Stimulated activated CD8-positive, alpha-beta memory T cell treated with anti-CD3 and anti-CD28 coated beads, Interleukin-12 subunit alpha, Interleukin-12 subunit beta, amount 100 ng/mL, for 24 hours (primary cell): Measurements from ENCODE around the gene CHST11.

Experiments used
- DNase-seq: peaks from one replicate; pipeline ENCODE4 v3.0.0-alpha.2; 2020; ENCODE audit errors: extremely low read depth

CHST11 gene

GRCh38 chr12:104764225-104765091, 307.7 kb downstream of the CHST11 start:
- DNase-seq: no peak

- DNase-seq: no peak
These were observed 310.5 kb downstream of the CHST11 start for GRCh38 chr12:104767261-104767660.

GRCh38 chr12:104768033-104768432, 311.3 kb downstream of the CHST11 start:
- no peak for DNase-seq

GRCh38 chr12:104769144-104769561, 312.4 kb downstream of the CHST11 start:
- no peak for DNase-seq

- DNase-seq: no peak
These were observed 315.6 kb downstream of the CHST11 start for GRCh38 chr12:104772336-104772735.

- DNase-seq: no peak
These were observed 319.0 kb downstream of the CHST11 start for GRCh38 chr12:104775731-104776231.

GRCh38 chr12:104779134-104779533, 322.4 kb downstream of the CHST11 start:
- DNase-seq: no peak

GRCh38 chr12:104782296-104782695, 325.5 kb downstream of the CHST11 start:
- DNase-seq: no peak

GRCh38 chr12:104784592-104784991, 327.8 kb downstream of the CHST11 start:
- no peak for DNase-seq

- no peak for DNase-seq
These were observed 329.1 kb downstream of the CHST11 start for GRCh38 chr12:104785886-104786285.

GRCh38 chr12:104786352-104786751, 329.6 kb downstream of the CHST11 start:
- no peak for DNase-seq

GRCh38 chr12:104788840-104789271, 332.1 kb downstream of the CHST11 start:
- no peak for DNase-seq

GRCh38 chr12:104790296-104791125, 333.8 kb downstream of the CHST11 start:
- peak; percentile 9 for DNase-seq

GRCh38 chr12:104792570-104792969, 335.8 kb downstream of the CHST11 start:
- DNase-seq: no peak

- no peak for DNase-seq
These were observed 336.5 kb downstream of the CHST11 start for GRCh38 chr12:104793285-104793684.

GRCh38 chr12:104793968-104794367, 337.2 kb downstream of the CHST11 start:
- DNase-seq: no peak

- no peak for DNase-seq
These were observed 339.7 kb downstream of the CHST11 start for GRCh38 chr12:104796475-104796862.

- DNase-seq: no peak
These were observed 342.7 kb downstream of the CHST11 start for GRCh38 chr12:104799458-104799857.

GRCh38 chr12:104801005-104801404, 344.3 kb downstream of the CHST11 start:
- no peak for DNase-seq

- no peak for DNase-seq
These were observed 344.7 kb downstream of the CHST11 start for GRCh38 chr12:104801427-104801826.

- no peak for DNase-seq
These were observed 345.5 kb downstream of the CHST11 start for GRCh38 chr12:104802208-104802607.

GRCh38 chr12:104805186-104805585, 348.4 kb downstream of the CHST11 start:
- DNase-seq: no peak
